SW 1271 (cell line): Measurements from ENCODE around the gene AQP12B.
"Not testable (repeated sequence)": the region's sequence is repeated elsewhere in the genome, so short reads cannot be mapped to it uniquely, and the experiment has no call there.

ENCODE experiments used
- DNase-seq, 2 experiments: peaks; one replicate each; lab custom pipeline; 2025; lab: John Stamatoyannopoulos, UW

AQP12B gene

DNA sequence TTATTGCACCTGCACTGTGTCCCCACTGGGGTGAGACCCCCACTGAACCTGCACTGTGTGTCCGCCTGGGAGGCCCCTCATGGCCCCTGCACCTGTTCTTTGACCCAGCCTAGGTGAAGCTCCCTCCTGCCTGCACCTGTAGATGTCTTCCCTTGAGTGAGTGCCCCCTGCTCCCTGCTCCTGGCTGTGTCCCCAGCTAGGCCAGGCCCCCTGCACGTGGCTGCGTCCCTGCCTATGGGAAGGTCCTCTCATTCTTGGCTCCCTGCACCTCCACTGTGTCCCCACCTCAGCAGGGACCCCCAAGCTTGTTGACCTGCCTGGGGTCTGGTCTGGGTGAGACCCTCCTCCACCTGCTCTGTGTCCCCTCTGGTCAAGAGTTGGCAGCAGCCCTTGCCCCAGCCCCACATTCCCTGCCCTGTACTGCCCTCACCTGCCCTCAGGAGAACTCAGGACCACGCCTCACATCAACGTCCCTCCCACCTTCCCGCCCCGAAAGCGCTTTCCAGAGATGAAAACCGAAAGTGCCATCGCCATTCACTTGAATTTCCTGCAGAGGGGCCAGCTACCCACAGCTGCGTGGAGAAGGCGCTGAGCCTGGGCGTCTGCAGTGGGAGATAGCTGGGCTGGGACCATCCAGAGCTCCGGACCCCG, 769 bp upstream of the AQP12B start:
- not testable (repeated sequence) for DNase-seq

DNA sequence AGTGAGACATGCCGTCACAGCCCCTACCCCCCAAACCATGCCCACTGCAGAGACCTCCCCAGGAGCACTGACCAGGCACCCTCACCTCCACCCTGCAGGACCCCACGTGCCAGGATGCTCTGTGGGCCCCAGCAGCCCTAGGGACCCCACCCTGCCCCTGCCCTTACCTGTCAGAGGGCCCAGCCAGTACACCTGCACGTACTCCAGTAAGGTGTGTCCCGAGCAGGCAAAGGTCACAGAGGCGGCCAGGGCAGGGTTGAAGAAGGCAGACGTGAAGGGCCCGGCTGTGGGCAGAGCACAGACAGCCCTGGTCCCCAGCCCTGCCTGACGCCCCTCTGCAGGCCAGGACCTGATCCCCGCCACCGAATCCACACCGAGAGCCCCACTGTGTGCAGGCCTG, 2.5 kb downstream of the AQP12B start:
- DNase-seq = not testable (repeated sequence)

DNA sequence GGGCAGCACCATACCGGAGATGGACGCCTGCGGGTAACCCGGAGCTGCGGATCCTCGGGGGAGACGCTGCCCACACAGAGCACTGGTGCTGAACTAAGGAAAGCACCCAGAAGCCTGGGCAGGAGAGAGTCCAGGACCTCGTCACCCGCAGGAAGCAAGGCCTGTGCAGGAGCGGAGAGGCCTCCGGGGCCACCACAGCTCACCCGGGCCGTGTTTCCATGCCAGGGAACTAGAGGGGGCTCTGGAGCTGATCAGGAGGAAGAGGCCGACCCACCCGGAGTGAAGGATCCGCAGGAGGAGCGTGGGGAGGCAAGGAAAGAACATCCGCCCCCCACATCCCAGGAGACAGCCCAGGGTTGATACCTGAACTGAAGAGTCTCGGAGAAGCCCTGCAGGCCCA, 3.8 kb downstream of the AQP12B start:
- not testable (repeated sequence) for DNase-seq

DNA sequence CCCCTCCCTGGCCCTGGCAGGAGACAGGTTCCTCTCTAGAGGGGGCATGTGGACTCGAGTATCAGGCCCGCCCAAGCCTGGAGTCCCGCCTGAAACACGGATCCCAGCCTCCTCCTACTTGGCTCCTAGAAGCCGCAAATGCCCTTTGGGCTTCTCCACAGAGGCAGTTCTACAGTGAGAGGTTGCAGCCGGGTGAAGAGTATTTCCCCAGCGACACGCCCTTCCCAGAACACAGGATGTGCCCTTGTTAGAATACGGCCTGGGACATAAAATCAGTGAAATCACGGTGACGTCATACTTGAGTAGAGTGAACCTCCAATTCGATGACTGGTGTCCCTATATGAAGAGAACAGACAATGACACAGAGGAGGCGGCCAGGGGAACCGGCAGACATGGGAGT, 4.6 kb downstream of the AQP12B start:
- DNase-seq = not testable (repeated sequence)

DNA sequence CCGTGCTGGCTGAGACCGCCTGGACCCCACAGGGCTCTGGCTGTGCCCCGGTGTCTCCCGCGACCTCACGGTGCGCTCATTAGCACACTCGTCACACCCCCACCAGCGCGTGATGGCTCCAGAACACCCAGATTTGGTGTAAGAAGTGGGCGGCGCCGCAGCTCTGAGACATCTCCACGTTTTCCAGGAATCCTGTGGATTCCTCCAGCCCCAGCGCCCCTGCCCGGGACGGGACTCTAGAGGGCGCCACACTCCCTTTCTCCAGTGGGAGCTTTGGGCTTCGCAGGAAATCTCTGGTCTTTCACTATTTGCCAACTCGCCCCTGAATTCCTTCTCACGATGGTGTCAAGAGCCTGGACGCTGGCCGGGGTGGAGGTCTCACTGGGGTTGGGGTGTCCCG, 7.3 kb downstream of the AQP12B start:
- DNase-seq = not testable (repeated sequence)

DNA sequence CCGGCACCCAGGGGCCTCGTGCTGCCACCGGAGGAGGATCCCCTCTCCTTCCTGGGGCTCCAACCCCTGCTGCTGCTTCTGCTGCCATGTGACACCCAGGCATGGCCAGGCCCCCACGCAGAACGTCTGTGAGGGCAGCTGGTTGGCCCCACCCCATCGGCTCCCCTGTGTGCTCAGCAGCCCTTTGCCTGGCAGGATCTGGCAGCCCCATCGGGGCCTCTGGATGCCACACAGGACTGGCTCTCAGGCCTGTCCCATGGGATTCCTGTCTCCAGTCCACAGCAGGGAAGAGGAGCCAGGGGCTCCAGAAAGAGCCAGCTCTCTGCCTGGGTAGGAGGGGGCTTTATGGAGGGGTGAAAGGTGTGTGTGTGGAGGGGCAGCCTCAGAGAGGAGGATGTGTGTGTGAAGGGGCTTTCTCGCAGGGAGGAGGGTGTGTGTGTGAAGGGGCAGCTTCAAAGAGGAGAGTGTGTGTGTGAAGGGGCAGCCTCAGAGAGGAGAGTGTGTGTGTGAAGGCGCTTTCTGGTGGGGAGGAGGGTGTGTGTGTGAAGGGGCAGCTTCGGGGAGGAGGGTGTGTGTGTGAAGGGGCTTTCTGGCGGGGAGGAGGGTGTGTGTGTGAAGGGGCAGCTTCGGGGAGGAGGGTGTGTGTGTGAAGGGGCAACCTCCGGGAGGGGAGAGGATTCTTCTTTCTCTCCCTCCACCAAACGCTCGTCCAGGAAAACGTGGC, 8.1 kb downstream of the AQP12B start:
- DNase-seq = not testable (repeated sequence)

DNA sequence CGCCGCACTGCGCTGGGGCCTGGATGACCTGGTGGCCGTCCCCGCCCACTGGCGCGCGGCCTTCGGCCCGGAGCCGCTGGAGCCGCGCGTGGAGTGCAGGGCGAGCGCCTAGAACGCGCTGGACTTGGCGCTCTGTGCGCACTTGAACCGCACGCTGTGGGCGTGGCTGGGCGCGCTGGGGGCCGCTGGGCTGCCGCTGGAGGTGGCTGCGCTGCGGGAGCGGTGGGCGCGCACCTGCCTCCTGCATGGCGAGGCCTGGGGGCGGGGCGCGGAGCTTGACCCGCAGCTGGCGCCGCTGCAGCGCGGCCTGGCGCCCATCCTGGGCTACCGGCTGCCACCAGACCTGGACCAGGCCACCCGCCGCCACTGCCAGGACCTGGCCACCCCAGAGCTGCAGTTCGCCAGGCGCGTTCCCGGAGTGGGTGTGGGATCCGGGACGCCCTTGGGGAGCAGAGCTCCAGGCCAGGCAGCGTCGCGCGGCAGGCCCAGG, 9.9 kb downstream of the AQP12B start:
- DNase-seq = no peak

DNA sequence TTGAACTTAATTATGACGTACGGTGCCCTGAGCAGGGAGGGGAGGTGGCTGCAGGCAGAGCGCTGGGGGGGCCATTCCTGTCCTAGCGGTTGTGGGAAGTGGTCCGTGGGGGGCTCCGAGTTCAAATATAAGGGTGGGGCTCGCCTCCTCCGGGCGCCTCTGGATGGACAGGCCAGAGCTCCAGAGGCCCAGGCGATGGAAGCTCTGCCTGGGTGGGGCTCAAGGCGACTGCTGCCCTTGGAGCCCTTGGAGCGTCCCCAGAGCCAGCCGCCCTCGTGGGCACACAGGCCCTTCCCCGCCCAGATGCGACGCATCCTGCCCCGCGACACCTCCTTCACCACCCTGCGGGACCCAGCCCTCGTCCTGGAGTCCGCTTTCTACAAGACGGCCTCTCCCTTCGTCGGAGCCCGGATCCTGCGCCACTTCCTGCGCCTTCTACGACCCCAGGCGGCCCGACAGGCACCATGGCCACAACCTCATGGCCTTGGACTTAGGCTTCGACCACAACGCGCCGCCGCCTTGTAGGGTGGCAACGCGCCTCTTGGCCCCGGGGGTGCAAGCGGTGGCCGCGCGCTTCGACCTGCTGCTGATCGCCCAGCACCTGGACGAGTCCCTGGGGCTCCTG, 10.5 kb downstream of the AQP12B start:
- no peak for DNase-seq

DNA sequence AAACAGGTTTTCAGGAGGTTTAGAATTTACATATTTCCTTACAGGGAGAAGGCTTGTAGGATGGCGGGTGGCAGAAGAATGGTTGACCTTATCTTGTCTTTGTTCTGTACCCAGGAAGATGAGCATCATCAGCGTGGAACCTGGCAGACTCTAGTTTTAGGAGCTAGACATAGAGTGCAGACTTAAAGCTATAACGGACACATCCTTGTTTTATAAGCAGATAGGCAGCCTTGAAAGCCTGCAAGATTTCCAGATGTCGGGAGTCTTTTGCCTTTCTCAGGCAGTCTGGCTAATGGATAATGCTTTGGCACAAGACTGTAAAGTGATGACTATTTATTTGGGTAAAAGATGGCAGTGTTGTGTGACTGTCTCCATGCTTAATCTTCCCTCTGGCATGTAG, 11.7 kb downstream of the AQP12B start:
- no peak for DNase-seq

DNA sequence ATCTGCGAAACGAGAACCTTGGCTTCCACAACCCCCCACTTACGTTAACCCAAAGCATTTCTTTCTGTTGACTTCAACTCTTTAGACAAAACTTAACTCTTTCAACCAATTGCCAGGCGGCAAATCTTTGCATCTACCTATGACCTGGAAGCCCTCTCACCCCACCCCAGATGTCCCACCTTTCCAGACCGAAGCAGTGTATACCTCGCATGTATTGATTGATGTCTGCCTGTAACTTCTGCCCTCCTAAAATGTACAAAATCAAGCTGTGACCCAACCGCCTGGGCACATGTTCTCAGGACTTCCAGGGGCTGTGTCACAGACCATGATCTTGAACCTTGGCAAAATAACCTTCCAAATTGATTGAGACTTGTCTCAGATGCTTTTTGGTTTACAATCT, 12.3 kb downstream of the AQP12B start:
- DNase-seq = no peak

DNA sequence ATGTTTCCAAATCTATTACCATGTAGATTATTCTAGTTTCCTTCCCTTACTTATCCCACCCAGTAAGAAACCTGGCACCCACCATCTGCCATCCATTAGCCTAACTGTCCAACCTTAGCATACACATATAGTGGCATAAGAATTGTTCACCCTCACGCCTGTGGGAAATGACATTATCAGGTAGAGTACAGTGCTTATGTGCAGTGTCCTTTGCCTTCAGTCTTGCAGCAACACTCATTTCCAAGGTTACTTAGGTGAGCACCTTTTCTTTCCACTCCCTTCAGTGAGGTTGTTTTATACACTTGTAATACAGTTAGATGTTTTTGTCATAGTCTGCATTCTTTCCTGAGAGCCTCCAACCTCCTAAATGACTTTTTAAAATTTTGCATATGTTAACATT, 18.1 kb downstream of the AQP12B start:
- no peak for DNase-seq

DNA sequence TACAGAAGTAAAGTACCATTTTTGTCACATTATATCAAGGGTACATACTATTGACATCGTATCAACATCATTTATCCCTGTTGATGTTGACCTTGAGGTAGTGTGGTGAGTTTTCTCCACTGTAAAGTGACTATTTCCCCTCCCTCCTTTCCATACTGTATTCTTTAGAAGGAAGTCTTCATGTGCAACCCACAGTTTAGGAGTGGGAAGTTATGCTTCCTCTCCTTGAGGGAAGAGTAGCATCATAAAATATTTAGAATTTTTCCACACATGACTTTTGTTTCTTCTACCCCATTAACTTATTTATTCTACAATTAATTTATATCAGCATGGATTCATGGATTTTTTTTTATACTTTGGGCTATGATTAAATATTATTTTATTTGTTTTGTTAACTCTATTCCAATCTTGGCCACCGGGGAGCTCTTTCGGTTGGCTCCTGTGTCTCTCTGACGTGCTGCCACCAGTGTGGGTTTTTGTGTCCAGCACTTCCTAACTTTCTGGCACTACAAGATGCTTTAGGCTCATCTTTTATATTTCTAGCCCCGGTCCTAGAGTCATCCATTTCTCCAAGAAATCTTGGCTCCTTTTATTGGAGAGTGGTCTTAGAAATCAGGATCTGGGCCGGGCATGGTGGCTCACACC, 19.0 kb downstream of the AQP12B start:
- DNase-seq = no peak

DNA sequence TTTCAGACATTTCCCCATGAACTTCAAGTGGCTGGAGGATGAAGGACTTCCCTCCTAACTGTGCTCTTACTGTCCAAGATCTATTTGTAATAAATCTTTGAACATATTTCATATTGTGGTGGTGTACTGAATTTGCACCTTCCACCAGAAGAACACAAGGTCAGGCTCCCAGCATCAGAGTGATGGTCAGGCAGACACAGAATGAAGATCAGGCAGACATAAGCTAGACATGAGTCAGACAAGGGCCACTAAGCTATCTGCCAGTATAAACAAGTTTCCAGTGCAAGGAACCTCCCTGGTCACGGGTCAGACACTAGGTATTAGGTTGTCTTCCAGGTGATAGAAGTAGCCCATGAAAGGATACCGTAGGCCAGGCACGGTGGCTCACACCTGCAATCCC, 20.0 kb downstream of the AQP12B start:
- DNase-seq = no peak

DNA sequence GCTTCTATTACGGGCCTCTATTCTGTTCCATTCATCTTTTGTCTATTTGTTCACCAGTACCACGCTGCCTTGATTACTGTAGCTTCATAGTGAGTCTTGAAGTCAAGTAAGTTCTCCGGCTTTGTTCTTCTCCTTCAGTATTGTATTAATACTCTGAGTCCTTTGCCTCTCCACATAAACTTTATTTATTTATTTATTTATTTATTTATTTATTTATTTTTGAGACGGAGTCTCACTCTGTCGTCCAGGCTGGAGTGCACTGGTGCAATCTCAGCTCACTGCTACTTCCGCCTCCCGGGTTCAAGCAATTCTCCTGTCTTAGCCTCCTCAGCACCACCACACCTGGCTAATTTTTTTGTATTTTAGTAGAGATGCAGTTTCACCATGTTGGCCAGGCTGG, 22.8 kb downstream of the AQP12B start:
- not testable (repeated sequence) for DNase-seq

DNA sequence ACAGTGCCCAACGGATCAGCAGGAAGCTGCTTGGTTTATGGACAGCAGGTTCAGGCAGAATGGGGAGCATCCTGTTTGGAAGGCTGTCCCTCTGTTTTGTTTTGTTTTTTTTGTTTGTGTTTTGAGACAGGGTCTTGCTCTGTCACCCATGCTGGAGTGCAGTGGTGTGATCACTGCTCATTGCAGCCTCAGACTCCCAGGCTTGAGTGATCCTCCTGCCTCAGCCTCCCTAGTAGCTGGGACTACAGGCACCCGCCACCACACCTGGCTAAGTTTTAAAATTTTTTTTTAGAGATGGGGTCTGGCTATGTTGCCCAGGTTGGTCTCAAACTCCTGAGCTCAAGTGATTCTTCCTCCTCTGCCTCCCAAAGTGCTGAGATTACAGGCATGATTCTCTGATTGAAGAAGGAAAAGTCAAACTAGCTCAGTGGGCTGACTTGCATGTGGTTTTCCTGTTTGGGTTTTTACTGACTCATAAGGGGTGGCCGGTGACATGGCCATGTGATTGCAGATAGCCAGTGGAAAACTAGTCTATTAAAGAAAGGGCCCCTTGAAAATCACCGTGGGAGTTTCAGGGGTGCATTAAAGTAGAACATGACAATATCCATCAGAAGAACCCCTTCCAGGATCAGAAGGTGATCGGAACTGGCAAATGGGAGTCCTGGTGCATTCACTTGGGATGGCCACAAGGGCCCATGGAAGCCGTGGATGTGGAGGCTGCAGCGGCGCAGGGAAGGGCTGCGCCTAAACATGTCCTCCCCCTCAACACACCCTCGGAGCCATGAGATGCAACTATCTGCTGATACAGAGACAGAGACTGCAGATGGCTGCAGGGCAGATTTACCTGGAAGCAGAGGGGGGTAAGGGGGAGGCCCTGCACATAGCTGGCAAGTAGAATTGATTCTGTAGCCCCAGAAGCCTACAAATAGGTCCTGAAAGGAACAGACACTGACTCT, 26.5 kb downstream of the AQP12B start:
- DNase-seq = no peak

DNA sequence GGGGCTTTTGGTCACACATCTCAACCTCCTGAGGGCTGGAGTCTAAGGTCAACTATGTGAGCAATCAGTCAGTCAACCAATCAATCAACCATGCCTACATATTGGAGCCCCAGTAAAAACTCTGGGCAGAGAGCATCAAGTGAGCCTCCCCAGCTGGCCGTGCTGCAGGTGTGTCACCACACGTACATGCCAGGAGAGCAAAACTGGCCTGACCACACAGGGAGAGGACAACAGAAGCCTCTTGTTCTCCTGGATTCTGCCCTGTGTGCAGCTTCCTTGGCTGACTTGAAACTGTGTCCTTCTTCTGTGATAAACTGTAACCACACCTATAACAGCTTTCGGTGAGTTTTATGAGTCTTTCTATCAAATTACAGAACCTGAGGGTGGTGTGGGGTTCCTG, 31.5 kb downstream of the AQP12B start:
- no peak for DNase-seq

DNA sequence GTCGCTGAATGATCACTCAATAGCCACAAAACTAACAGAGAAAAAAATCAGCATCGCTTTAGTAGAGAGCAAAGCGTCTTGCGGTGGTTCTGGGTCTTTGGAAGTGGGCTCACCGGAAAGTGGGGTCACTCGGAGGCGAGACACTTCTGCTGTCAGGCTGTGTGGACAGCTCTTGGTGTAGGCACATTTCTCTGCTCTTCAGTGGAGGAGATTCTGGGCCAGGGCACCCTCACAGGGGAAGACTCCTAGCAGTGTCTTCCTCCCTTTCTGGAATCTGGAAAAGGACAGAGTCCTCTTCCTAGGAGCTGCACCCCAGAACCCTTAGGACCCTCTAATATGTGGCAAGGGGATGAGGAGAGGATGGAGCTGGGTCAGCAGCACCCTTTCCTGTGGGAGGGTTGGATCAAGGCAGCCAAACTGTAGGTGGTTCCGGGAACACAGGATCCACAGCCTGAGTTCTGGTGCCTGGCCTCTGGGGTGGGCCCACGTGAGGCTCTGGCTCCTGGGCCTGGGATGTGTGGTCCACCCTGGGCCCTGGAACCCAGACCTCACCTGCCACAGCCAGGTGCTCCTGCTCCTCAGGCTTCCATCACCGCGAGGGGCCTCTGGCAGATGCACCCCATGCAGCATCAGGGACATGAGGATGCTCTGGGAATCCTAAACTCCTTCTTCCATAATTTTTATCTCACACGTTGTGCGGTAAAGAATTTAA, 32.3 kb downstream of the AQP12B start:
- no peak for DNase-seq

DNA sequence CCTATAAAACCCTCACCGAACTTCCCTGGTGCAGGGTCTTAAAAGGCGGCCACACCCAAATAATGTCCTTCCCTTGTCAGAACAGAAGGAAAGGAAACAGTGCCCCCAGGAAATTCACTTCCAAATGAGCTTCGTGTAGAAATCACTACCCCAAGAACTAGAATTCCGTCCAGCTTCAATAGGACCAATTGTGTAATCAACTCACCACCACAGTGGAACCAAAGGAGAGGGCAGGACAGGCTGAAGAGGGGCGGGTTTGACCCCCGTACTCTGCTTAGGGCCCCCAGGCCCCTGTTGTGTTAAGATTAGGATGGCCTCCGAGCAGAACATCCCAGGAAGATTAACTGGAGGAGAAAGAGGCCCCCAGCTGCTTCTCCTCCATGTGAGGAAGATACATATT, 33.4 kb downstream of the AQP12B start:
- DNase-seq = no peak

DNA sequence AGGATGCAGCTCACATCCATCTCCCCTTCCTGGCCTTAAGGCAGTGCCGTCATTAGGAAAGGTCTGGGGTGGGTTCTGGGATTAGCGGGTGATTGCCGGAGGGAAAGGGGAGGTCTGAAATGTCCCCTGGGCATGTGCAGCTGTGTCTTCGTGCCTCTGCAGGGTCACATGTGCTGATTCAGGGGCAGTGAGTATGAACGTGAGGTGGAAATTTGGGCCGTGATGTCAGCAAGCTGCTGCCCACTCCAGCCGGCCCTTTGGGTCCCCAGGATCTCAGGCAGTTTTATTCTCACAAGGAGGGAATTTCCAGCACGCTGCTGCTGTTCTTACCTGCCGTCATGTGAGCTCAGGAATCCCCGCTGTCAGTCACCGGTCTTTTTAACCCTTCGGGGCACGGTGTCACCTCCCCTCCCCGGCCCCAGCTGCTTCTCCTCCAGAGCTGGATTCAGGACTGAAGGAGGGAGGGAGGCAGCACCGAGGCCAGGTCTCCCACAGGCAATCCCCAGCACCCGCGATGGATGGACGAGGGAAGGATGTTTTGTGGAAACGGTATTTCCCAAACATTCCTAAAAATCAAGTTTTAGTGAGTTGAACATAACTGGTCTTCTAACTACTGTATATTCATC, 33.9 kb downstream of the AQP12B start:
- no peak for DNase-seq

DNA sequence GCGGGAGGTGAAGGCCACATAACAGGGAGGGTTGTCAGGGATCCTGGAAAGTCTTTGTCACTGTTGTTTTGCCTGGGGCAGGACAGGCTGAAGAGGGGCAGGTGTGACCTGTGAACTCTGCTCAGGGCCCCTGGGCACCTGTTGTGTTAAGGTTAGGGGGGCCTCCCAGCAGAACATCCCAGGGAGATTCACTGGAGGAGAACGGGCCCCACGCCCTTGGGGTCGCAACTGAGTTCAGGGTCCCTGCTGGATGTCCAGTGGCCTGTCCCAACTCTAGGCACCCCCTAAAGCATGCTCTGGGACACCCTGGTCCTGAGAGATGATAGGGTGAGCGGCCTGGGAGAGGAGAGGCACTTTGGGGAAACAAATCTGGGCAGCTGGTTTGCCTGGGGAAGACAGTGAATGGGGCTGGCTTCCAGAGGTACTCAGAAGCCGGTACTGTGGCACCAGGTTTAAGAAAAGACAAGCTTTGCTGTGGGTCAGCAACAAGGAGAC, 34.5 kb downstream of the AQP12B start:
- DNase-seq = no peak
